SK-N-SH treated with all-trans-retinoic acid at 6 μM for 48 hours (cell line): Measurements from ENCODE around the gene CEP192.

Experiments
- ATAC-seq: fragments of 200-7000 bp; cut with Tn5 transposase; 3 replicates; pipeline ENCODE4 v1.9.1; 2020; ENCODE audit warnings: mild to moderate bottlenecking, moderate library complexity
- ARNTL ChIP-seq: fragments of 450-650 bp; formaldehyde crosslinking; IDR thresholded peaks from 2 replicates; pipeline ENCODE4 v1.5.0; 2020; ENCODE audit warnings: low read depth, mild to moderate bottlenecking, moderate library complexity, borderline replicate concordance
- CSDC2 ChIP-seq: fragments of 250-450 bp; sonication (Bioruptor Pico); IDR thresholded peaks from 2 replicates; pipeline ENCODE4 v1.5.0; 2020; ENCODE audit warnings: mild to moderate bottlenecking, moderate library complexity
- CSRNP3 ChIP-seq: fragments of 250-450 bp; sonication (Bioruptor Pico); IDR thresholded peaks from 2 replicates; pipeline ENCODE4 v1.5.1; 2021; ENCODE audit warnings: mild to moderate bottlenecking, moderate library complexity
- ESRRG ChIP-seq: fragments of 250-450 bp; sonication (Bioruptor Pico); IDR thresholded peaks from 2 replicates; pipeline ENCODE4 v1.6.1; 2021; ENCODE audit warnings: mild to moderate bottlenecking
- PATZ1 ChIP-seq: fragments of 250-450 bp; sonication (Bioruptor Pico); IDR thresholded peaks from 2 replicates; pipeline ENCODE4 v1.8.0; 2020; ENCODE audit warnings: mild to moderate bottlenecking, moderate library complexity, borderline replicate concordance
- POU6F1 ChIP-seq: fragments of 250-450 bp; sonication (Bioruptor Pico); IDR thresholded peaks from 2 replicates; pipeline ENCODE4 v1.8.0; 2021; ENCODE audit warnings: low read depth, mild to moderate bottlenecking, moderate library complexity, borderline replicate concordance
- PPARA ChIP-seq: fragments of 250-450 bp; sonication (Bioruptor Pico); IDR thresholded peaks from 2 replicates; pipeline ENCODE4 v1.5.0; 2020; ENCODE audit warnings: mild to moderate bottlenecking, borderline replicate concordance
- RARB ChIP-seq: fragments of 250-450 bp; sonication (Bioruptor Pico); IDR thresholded peaks from 2 replicates; pipeline ENCODE4 v1.8.0; 2021; ENCODE audit warnings: mild to moderate bottlenecking, moderate library complexity
- TCF4 ChIP-seq: fragments of 250-450 bp; sonication (Bioruptor Pico); IDR thresholded peaks from 2 replicates; pipeline ENCODE4 v1.8.0; 2021; ENCODE audit warnings: mild to moderate bottlenecking, moderate library complexity, borderline replicate concordance
- TOX ChIP-seq: fragments of 250-450 bp; sonication (Bioruptor Pico); IDR thresholded peaks from 2 replicates; pipeline ENCODE4 v1.8.0; 2021; ENCODE audit warnings: mild to moderate bottlenecking, moderate library complexity, borderline replicate concordance
- TSHZ2 ChIP-seq: fragments of 250-450 bp; sonication (Bioruptor Pico); IDR thresholded peaks from 2 replicates; pipeline ENCODE4 v1.5.0; 2020; ENCODE audit warnings: mild to moderate bottlenecking, moderate library complexity
- ZC3H10 ChIP-seq: fragments of 250-450 bp; sonication (Bioruptor Pico); IDR thresholded peaks from 2 replicates; pipeline ENCODE4 v1.5.1; 2021; ENCODE audit warnings: mild to moderate bottlenecking, moderate library complexity
- ZFP3 ChIP-seq: fragments of 250-450 bp; sonication (Bioruptor Pico); IDR thresholded peaks from 2 replicates; pipeline ENCODE4 v1.5.0; 2020; ENCODE audit warnings: mild to moderate bottlenecking, moderate library complexity
- ZFP30 ChIP-seq: fragments of 450-650 bp; formaldehyde crosslinking; IDR thresholded peaks from 2 replicates; pipeline ENCODE4 v1.5.0; 2022; ENCODE audit warnings: mild to moderate bottlenecking, moderate library complexity
- ZNF565 ChIP-seq: fragments of 450-650 bp; formaldehyde crosslinking; conservative IDR thresholded peaks from 2 replicates; pipeline ENCODE4 v1.5.0; 2020; ENCODE audit warnings: low read depth, mild to moderate bottlenecking, moderate library complexity
- ZNF8 ChIP-seq: fragments of 450-650 bp; formaldehyde crosslinking; IDR thresholded peaks from 2 replicates; pipeline ENCODE4 v1.5.0; 2020; ENCODE audit warnings: mild to moderate bottlenecking, moderate library complexity
- TF ChIP-seq, protein P1 (sequence below): fragments of 250-450 bp; sonication (Bioruptor Pico); IDR thresholded peaks from 2 replicates; pipeline ENCODE4 v1.5.1; 2020; ENCODE audit warnings: low read depth, mild to moderate bottlenecking, moderate library complexity

CEP192 gene

DNA sequence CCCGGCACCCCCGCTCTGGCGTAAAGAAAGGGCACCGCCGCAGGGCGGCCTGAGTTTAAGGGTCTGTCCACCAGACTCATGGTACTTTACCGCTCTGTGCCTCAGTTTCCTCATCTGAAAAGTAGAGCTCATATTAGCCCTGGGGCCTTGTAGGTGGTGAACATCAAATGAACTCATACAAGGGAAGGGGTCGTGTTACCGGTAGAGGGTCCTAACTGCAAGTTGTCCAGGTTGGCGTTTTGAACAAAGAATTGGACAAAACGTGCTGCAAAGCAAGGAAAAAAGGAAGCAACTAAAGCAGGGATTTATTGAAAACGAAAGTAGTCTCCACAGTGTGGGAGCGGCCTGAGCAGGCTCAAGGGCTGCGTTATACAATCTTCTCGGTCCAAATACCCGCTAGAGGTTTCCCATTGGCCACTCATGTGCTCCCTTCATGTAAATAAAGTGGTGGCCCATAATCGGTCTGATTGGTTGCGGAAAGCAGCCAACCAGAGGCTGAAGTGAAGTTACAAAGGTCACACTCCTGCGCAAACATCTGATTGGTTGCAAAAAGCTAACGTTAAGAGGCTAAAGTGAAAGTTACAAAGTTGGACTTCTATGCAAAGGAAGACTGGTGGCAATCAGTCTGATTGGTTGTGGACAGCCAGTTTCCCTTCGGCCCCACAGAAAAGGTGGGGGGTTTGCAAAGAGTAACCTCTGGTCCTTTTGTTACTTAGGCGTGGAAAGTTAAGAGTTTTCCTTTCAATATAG, 146.7 kb downstream of the CEP192 start:
- ATAC-seq, result no peak
- TF ChIP-seq CSRNP3 (CRISPR knock-in tag) (no peak), TCF4 (no peak), ZNF565 (no peak), TOX (CRISPR knock-in tag) (no peak), ZFP30 (CRISPR knock-in tag) (no peak), POU6F1 (CRISPR knock-in tag) (no peak), ARNTL (CRISPR knock-in tag) (no peak)
- TF ChIP-seq, protein P1, sequence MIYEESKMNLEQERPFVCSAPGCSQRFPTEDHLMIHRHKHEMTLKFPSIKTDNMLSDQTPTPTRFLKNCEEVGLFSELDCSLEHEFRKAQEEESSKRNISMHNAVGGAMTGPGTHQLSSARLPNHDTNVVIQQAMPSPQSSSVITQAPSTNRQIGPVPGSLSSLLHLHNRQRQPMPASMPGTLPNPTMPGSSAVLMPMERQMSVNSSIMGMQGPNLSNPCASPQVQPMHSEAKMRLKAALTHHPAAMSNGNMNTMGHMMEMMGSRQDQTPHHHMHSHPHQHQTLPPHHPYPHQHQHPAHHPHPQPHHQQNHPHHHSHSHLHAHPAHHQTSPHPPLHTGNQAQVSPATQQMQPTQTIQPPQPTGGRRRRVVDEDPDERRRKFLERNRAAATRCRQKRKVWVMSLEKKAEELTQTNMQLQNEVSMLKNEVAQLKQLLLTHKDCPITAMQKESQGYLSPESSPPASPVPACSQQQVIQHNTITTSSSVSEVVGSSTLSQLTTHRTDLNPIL (CRISPR knock-in tag), result no peak

DNA sequence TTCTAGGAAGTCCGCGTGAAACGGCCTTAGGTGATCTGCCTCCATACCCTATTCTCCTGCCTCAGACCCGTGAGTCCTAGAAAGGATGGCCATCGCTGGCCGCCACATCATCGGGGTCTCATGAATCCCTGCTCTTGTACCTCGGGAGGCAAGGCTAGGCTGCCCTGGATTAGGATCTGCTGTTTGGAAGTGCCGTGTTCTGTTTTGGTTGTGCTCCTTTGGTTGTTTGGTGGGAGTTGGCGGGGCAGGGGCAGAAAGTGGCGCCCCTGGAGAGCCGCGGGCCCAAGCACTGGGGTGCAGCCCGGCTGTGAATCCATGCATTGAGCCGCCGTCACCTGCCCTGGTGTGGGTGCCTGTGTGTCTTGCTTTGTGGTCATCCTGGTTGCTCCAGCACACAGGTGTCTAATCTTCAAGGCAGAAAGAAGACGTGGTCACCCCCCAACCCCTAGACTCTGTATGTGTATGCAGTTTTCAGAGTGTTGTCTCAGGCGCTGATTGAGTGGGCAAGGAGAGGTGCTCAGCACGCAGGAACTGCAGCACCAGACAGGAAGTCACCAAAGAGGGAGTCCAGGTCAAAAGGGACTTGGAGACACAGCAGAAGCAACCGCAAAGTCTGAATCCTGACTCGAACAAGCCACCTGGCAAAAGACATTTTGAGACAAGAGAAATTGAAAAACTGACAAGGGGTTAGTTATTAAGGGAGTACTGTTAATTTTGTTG, 147.4 kb downstream of the CEP192 start:
- TF ChIP-seq ZNF565 (no peak), POU6F1 (CRISPR knock-in tag) (no peak), RARB (CRISPR knock-in tag) (no peak), TSHZ2 (CRISPR knock-in tag) (no peak), ZNF8 (no peak), PATZ1 (CRISPR knock-in tag) (no peak), ZFP30 (CRISPR knock-in tag) (no peak), ESRRG (CRISPR knock-in tag) (no peak), CSDC2 (CRISPR knock-in tag) (no peak), TOX (CRISPR knock-in tag) (no peak)
- TF ChIP-seq, all 23 proteins: peak for 0
- ATAC-seq, result no peak

DNA sequence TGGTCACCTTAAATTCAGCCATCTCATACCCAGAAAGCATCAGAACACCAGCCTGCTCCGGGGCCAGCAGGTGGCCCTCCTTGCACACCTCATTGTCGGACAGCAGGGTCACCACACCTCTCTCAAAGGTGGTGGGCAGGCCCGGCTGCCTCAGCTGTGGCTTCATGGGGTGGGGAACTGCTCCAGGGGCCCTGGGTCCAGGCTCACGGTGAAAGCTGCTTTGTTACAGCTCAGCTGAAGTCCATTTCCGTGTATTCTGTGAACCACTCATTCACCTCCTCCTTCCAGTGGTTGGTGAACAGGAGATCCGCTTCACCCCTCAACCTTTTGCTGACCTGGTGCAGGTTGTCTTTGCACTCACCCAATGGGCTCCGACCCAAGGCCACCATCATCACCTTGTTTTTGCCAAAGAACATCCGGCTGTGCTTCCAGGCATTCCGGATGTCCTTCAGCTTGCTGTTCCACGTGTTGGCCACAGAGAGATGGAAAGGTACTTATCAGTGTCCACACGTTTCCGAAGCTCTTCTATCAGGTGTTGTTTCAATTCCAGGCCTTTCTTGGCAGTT, 148.8 kb downstream of the CEP192 start:
- ATAC-seq, result no peak
- no peak for TF ChIP-seq TCF4
- TF ChIP-seq CSRNP3 (CRISPR knock-in tag), result no peak
- no peak for TF ChIP-seq PPARA (CRISPR knock-in tag)
- TF ChIP-seq POU6F1 (CRISPR knock-in tag), result no peak
- TF ChIP-seq ZNF8, result no peak
- no peak for TF ChIP-seq ZNF565
- TF ChIP-seq ZC3H10 (CRISPR knock-in tag), result no peak
- no peak for TF ChIP-seq PATZ1 (CRISPR knock-in tag)
- TF ChIP-seq ZFP3 (CRISPR knock-in tag), result no peak
- no peak for TF ChIP-seq CSDC2 (CRISPR knock-in tag)
